ENCODE measurements around the gene COPS3. TPM values are rescaled to one million over a fixed set of nuclear protein-coding genes. Genes with fewer than 3 reads are reported as not detected.

The COPS3 gene
- total and polyA plus RNA-seq, 2 of the 8 experiments (the other 6 are each of a cell fraction or from before 2014, with no cell fraction given): 82.9 to 110 TPM

GRCh38 chr17:17235212-17236174 lies 45.6 kb downstream of the COPS3 start:
- Histone ChIP-seq H3K23ac (ENCODE audit: insufficient read length) (no peak overlapping the region), H4K8ac (ENCODE audit: extremely low read depth, insufficient read depth, low read length) (no peak overlapping the region), H3K56ac (replicated peaks; ENCODE audit: insufficient read length, low read depth, low read length) (no peak overlapping the region), H3K79me1 (ENCODE audit: low read depth, low read length) (peaks cover 16% of the 10 kb centered on the region), H3K4me1 (replicated peaks in 1 of 4; ENCODE audit: control insufficient read depth in 3 of 4, insufficient read depth in 4 of 4, low read length in 3 of 4) (peaks cover 2 to 10% (median 5%) of the 10 kb centered on the region in 4 experiments; a peak in 5 of 7 replicates), H4K20me1 (replicated peaks in 1 of 2; ENCODE audit: control insufficient read depth in 1 of 2, insufficient read depth in 2 of 2, low read length in 2 of 2) (peaks cover 14 to 18% of the 10 kb centered on the region in 2 experiments), H3K27me3 (replicated peaks in 1 of 4; ENCODE audit: control insufficient read depth in 3 of 4, extremely low read depth in 1 of 4, insufficient read depth in 3 of 4, low read length in 3 of 4) (no peaks in the 10 kb centered on the region), H3K4me2 (ENCODE audit: insufficient read depth in 1 of 2, low read depth in 2 of 2, low read length in 2 of 2) (peak overlapping the region; percentile 95 to 100), H2AFZ (ENCODE audit: low read length) (no peak overlapping the region), H3K36me3 (ENCODE audit: control insufficient read depth in 2 of 4, insufficient read depth in 4 of 4, low read length in 3 of 4) (peaks cover 5 to 17% (median 10%) of the 10 kb centered on the region in 4 experiments; a peak in 6 of 8 replicates), H4K91ac (replicated peaks; ENCODE audit: insufficient read length, low read length) (no peak overlapping the region), H3K18ac (ENCODE audit: extremely low read depth, low read length) (no peak overlapping the region), H3K79me2 (ENCODE audit: control insufficient read depth in 1 of 2, insufficient read depth in 2 of 2, low read length in 2 of 2) (peaks cover 7 to 35% of the 10 kb centered on the region in 2 experiments; a peak in 3 of 4 replicates), H3K14ac (ENCODE audit: insufficient read length) (no peak overlapping the region), H3K27ac (ENCODE audit: low read depth, low read length) (no peak overlapping the region), H2BK20ac (ENCODE audit: low read length) (no peak overlapping the region), H2BK12ac (ENCODE audit: low read depth, low read length) (no peak overlapping the region), H4K5ac (ENCODE audit: insufficient read length, low read depth, low read length) (no peak overlapping the region), H3K23me2 (ENCODE audit: low read depth, low read length) (peaks cover 9% of the 10 kb centered on the region), H2BK120ac (replicated peaks; ENCODE audit: low read depth, low read length) (no peak overlapping the region), H3K4ac (replicated peaks; ENCODE audit: insufficient read length, low read depth, low read length) (no peak overlapping the region), H2AK5ac (ENCODE audit: low read depth, low read length) (no peak overlapping the region), H2BK5ac (ENCODE audit: low read depth, low read length) (no peak overlapping the region), H3K9me3 (ENCODE audit: insufficient read depth in 2 of 2, low read depth in 1 of 2, low read length in 1 of 2) (no peaks in the 10 kb centered on the region), H3K9ac (replicated peaks in 1 of 4; ENCODE audit: extremely low read depth in 1 of 4, low read depth in 3 of 4, low read length in 3 of 4) (no peak overlapping the region), H2BK15ac (ENCODE audit: low read length) (no peak overlapping the region), H3K4me3 (ENCODE audit: extremely low read depth in 1 of 4, insufficient read depth in 2 of 4, low read depth in 3 of 4, low read length in 4 of 4) (peak overlapping the region; percentile 79 to 97 (median 94); a peak in 6 of 8 replicates)
- POLR2A ChIA-PET (ENCODE audit: partially characterized antibody): interaction anchor here (1.2 to 1.8 kb wide), 3 partner anchors 9 to 21 kb away, joined by 3 to 7 read pairs (median 5); no protein-coding TSS in a partner anchor
- 88% methylated on average over 19 of the region's 19 CpGs; no CpG with 5 or more reads in 1 of the 2 experiments for WGBS, 2 experiments (ENCODE audit: extremely low coverage in 1 of 2, insufficient coverage in 1 of 2, insufficient read length in 1 of 2, insufficient replicate concordance in 2 of 2, low coverage in 1 of 2, low lambda C conversion rate in 2 of 2, missing lambda C conversion rate in 1 of 2)
- FAIRE-seq: no peak
- TF ChIP-seq BRCA1 (IDR thresholded peaks at IDR 0.05; ENCODE audit: low read depth, low read length) (no peak), CBX8 (IDR thresholded peaks at IDR 0.05; ENCODE audit: borderline replicate concordance, low read depth, low read length) (no peak), GABPA (IDR thresholded peaks at IDR 0.05; ENCODE audit: borderline replicate concordance, insufficient read depth, low read length) (no peak), POLR2AphosphoS5 (IDR thresholded peaks at IDR 0.05; ENCODE audit: low read depth, low read length) (no peak), PHF8 (conservative IDR thresholded peaks at IDR 0.05; ENCODE audit: low read depth, low read length) (no peak), RFX5 (IDR thresholded peaks at IDR 0.05; ENCODE audit: borderline replicate concordance, low read depth, low read length) (no peak), SRF (IDR thresholded peaks at IDR 0.05; ENCODE audit: low read depth, low read length) (no peak)
- CTCF ChIA-PET (ENCODE audit: partially characterized antibody): interaction anchor here (0.6 to 1.3 kb wide), 3 partner anchors 11 to 110 kb away, joined by 4 to 5 read pairs (median 5); no protein-coding TSS in a partner anchor
- no peak for DNase-seq (ENCODE audit: low read depth in 1 of 2, low spot score in 2 of 2)
